NCI-H1048 (cell line): ENCODE measurements around the gene ZSCAN2.
"Not testable (repeated sequence)": the region's sequence is repeated elsewhere in the genome, so short reads cannot be mapped to it uniquely, and the experiment has no call there.

Experiments
- DNase-seq: peaks from one replicate; lab custom pipeline; 2025; lab: John Stamatoyannopoulos, UW

Gene ZSCAN2

DNA sequence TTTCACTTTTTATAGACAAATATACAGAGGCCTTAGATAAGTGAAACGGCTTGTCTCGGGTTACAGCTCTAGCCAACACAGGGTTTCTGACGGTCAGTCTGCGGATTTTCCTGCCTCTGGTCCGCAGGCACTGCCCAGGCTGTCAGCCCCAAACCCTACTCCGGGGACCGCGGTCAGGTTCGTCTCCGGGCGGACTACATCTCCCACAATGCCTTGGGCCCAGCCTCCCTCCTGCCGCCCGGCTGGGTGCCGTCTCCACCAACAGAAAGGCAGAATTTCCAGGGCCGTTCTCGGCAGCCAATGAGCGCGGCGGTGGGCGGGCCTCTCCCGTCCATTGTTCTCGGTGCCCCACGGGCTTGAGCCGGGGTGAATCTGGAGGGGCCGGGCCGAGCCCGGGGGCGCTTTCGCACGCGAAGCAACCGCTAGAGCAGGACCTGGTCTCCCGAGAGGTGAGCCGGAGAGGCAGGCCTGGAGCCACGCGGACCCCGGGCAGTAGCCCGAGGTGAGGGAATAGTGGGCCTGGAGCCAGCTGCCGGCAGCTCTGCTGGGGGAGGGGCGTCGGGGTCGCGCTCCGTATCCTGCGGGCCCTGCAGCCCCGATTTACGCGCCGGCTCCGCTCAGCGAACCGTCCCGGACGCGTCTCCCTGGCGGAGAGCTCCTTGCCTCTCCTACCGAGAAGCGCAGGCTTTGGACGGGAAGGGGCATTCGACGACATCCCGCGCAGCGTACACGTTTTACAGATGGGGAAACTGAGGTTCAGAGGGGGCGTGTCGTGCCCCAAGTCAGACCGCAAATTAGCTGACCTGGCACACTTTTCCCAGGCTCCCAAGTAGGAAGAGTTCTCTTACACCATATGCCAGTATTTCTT is at the start of gene ZSCAN2:
TSS of gene ZSCAN2 (plus strand) at position 323 of the 868 bp plus-strand sequence. CDS start 2,919 bp downstream, outside the sequence.
- DNase-seq = peak; percentile 92

DNA sequence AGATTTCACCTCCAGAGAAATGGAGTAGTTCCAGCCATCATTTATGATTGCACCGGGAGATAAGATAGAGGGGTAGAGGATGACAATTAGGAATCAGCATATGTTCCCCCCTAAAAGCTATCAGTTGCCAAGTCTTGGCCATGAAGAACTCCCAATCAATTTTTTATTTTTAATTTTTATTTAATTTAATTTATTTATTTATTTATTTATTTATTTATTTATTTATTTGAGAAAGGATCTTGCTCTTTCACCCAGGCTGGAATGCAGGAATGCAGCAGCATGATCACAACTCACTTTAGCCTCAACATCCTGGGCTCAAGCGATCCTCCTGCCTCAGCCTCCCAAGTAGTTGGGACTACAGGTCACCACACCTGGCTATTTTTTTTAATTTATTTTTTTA is 49.2 kb upstream of the ZSCAN2 start:
- DNase-seq = not testable (repeated sequence)

DNA sequence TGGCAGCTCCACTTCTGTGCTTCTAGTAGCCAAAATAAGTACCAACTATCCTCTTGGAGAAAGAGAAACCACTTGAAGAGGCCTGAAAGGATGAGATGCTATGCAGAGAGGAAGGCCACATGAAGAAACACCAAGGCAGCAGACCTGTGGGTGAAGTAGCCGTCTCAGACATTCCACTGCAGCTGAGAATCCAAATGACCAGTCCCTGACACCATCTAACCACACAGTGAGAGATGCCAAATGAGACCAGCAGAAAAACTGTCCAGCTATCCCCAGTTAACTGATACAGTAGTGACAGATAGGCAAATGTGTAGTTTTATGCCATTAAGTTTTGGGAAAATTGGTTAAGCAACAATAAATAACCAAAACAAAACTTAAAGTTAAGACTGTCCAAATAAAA is 47.9 kb upstream of the ZSCAN2 start:
- DNase-seq = no peak

DNA sequence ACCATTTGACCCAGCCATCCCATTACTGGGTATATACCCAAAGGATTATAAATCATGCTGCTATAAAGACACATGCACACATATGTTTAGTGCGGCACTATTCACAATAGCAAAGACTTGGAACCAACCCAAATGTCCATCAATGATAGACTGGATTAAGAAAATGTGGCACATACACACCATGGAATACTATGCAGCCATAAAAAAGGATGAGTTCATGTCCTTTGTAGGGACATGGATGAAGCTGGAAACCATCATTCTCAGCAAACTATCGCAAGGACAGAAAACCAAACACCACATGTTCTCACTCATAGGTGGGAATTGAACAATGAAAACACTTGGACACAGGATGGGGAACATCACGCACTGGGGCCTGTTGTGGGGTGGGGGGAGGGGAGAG is 44.1 kb upstream of the ZSCAN2 start:
- DNase-seq = not testable (repeated sequence)

DNA sequence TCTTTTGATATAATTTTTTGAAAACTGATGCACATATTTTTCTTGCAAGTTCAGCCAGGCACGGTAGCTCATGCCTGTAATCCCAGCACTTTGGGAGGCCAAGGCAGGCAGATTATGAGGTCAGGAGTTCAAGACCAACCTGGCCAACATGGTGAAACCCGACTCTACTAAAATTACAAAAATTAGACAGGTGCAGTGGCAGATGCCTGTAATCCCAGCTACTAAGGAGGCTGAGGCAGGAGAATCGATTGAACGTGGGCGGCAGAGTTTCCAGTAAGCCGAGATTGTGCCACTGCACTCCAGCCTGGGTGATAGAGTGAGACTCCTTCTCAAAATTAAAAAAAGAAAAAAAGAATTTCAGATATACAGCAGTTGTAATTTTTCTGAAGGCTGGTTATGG is 32.8 kb upstream of the ZSCAN2 start:
- DNase-seq = not testable (repeated sequence)

DNA sequence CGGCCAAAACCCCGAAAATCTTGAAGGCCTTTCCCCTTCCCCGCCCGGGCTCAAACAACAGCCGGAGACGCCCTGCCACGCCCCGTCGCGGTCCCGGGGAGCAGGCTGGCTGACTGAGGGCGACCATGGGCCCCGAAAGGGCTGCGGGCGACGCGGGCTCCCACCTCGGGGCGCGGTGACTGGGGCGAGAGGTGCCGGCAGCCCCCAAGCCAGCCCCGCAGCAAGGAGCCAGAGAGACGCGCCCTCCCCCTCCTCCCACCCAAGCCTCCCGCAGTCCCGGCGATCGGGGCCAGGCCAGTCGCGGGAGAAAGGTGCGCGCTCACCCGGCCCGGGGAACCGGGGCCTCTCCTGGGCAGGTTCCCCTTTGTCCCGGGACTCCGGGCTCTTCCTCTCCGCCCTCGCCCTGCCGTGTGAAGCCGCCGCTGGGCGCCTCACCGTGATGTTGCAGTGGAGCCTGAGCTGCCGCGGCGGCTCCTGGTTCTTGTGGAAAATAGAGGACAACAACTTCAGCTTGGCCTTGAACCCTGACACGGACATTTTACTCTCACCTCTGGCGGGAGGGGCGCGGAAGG is 30.6 kb upstream of the ZSCAN2 start:
- no peak for DNase-seq

DNA sequence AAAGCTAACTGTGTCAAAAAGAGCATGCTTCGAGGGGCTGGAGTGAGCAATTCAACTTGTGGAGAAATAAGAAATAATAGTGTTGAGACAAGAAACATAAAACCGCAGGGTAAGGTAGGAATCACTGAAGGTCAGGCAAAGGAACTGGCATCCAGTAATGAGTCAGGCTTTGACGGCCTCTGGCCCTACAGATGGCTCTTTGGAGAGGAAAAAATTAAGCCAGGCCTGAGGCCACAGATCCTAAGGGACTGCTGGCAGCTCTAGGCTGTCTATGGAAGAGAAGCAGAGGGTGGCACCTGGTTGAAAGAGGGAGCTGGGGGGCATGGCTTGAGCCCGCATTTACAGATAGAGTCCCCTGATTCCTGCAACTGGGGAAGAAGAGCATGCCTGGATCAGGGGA is 28.6 kb upstream of the ZSCAN2 start:
- no peak for DNase-seq

DNA sequence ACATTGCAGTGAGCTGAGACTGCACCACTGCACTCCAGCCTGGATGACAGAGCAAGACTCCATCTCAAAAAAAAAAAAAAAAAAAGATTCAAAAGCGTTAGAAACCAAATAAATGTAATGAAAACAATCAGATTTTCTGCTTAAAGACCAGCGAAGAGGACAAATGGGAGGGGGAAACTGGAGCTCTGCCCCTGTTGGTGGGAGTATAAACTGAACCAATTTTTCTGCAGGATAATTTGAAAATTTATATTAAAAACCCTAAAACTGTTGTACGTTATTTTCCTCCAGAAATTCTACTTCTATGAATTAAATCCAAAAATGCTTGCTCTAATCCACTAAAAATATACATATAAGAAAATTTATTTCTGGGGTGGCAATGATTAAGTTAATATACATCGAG is 25.3 kb upstream of the ZSCAN2 start:
- DNase-seq = no peak

DNA sequence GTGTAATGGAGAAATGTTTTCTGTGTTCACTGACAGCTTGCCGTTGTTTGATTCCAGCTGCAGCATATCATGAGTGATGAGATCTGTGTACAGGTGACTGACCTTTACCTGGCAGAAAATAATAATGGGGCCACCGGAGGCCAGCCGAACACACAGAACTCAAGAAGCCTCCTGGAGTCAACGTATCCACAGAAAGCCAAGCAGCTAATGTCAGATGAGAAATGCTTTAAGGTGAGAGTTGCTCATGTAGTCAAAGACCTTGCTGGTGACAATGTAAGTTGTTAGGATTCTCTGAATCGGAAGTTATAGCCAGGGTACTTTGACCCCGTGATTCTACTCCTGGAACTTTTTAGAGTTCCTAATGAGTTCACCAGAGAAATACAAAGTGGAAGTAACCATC is 22.9 kb upstream of the ZSCAN2 start:
- not testable (repeated sequence) for DNase-seq

DNA sequence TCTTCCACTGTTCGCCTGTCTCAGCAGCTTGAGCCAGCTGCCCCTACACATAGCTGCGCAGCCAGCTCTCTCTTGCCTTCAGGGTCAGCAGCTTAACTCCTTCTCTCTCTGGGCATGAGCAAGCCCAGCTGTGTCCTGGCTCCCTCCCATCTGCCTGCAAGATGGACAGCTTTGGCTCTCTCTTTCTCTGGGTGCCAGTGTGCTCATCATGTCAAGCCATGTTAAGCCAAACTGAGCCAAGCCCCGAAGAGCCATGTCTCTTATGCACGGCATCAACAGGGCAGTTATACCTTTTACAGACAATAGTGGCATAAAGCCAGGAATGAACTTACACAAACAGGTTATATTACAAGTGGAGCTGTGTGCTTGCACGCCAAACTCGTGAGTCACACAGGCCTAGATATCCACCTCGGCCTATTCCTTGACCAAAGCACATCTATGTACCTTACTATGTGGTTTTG is 21.5 kb upstream of the ZSCAN2 start:
- DNase-seq = not testable (repeated sequence)

DNA sequence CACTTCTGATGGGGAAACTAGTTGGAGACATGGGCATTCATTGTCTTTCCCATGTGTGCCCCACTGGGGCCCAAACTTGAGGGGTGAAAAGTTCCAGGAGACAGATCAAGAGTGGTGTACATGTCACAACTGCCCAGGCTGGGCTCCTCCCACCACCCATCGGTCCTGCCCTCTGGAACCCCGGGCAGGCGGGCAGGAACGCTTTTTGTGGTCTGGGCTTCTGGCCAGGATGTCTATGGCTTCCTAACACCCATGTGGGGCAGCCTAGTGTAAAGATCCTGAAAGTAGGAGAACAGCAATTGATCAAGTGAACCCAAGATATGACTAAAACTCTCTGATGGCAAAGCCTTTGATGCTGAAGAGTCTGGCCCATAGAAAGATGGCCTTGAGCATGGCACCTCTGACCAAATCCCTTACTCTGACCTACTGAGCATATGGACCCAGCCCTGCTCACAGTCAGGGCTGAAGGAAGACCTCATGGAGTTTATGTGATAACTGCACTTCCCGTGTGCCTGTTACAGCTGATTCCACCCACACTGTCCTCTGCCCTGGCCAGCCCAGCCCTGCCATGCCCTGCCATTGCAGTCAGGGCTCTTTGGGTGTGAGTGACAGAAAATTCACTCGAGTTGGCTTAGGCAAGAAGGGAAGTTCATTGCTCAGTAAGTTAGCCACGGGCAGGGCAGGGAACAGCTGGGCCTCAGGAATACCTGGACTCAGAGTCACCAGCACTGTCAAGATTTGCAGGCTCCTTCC is 19.0 kb upstream of the ZSCAN2 start:
- DNase-seq = not testable (repeated sequence)

DNA sequence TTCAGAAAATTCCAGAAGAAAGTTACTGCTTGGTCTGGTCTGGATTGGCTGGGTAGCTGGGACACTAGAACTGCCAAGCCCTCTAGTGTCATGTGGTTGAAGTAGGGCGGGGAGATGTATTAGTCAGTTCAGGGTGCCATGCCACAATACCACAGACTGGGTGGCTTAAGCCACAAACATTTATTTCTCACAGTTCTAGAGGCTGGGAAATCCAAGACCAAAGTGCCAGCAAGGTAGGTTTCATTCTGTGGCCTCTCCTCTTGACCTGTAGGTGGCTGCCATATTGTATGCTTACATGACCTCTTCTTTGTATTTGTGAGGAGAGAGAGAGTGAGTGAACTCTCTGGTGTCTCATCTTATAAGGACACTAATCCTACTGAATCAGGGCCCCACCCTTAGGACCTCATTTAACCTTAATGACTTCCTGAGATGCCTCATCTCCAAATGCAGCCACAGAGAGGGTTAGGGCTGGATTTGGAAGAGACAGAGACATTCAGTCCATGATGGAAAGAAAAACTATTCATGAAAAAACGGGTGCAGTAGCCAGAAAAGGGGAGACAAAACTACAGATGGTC is 18.1 kb upstream of the ZSCAN2 start:
- DNase-seq = no peak

DNA sequence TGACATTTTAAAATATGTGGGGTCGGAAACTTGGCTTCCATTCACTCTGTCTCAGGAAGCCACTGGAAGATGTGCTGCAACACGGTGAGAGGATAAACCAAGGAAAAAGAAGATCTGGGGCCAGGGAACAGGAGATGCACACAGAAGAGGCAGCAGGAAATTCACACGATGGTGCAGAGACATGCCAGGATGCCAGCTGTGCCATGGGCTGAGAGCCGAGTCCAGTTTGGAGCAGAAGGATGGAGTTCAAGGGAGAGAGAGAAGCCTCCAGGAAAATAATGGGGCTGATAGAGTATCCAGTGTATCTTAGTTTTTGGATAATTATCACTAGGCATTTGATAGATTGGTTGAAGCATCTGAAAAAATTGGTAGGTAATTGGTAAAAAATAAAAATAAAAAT is 16.9 kb upstream of the ZSCAN2 start:
- DNase-seq = not testable (repeated sequence)

DNA sequence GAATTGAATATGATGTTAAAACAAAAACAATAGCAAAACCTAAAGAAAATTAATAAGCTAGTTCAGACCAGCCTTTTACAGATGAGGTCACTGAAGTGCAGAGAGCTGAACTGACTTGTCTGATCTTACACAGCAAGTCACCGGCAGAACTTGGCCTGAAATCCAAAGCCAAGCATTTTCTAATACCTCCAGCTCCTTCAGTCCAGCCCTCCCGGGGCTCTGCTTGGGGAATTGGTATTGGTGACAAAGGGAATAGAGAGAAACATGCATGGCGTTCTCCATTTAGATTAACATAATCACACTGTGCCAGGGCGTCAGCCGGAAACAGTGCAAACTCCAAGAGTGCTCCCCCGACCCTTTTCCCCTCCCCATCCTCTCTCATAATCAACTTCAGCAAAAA is 14.1 kb upstream of the ZSCAN2 start:
- DNase-seq = no peak

DNA sequence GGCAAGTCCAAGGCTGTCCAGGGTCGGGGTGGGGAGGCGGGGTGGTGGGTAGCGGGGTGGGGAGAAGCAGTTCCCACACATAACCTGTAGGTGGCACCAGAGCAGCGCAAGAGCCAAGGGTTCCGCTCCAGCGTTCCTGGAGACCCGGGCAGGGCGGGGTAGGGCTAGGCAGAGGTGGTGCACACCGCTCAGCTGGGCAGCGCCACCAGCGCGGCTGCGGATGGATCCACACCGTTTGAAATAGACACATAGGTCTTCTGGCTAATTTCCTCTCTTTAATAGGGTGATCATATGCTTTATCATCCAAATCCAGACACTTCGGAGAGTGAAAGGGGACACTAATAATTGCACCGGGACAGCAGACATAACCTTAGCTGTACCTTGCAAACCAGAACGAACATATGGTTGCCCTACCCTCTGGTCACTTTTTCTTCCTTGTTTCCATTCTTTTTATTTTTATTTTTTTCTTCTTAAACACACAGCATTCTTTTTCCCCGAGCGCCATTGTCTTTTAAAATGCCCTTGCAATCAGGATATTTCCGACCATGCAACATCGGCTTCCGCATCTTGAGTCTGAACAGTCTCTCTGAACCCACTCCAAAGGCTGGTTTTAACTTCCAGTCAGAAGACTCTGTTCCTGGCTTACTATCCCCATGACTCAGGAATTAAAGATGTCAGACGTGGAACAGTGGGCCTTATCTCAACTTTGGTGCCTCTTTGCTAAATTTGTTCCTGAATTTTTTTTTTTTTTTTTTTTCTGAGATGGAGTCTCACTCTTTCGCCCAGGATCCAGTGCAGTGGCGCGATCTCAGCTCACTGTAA is 12.5 kb upstream of the ZSCAN2 start:
- peak; percentile 58 for DNase-seq

DNA sequence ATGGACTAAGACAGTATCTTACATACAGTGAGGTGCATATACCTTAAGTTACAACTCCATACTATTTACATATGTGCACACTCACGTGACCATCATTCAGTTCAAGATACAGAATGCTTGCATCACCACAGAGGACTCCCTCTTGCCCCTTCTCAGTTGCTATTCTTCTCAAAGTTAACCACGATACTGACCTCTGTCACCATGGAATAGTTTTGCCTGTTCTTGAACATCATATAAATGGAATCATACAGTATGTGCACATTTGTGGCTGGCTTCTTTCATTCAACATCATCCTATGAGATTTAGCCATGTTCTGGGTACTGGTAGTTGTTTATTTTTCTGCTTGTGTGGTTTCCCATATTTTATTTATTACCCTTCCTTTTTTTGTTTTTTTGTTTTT is 10.4 kb upstream of the ZSCAN2 start:
- DNase-seq = no peak

DNA sequence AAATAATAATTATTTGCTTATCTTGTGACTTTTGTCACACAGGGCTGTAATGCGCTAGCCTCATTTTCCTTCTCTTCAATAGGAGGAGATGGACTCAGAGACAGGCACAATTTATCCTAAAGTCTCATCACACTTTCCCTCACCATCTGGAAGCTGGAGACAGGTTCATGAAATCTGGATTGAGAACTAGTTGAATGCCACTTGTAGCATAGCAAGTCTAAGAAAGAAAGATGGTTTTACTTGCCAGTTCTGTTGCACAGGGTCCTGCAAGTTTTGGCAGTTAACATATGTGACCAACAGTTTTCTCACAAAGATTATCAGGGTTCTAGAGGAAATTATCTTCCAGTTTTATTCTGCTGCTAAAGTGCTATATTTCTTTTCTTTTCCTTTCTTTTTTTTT is 9.0 kb upstream of the ZSCAN2 start:
- DNase-seq = no peak

DNA sequence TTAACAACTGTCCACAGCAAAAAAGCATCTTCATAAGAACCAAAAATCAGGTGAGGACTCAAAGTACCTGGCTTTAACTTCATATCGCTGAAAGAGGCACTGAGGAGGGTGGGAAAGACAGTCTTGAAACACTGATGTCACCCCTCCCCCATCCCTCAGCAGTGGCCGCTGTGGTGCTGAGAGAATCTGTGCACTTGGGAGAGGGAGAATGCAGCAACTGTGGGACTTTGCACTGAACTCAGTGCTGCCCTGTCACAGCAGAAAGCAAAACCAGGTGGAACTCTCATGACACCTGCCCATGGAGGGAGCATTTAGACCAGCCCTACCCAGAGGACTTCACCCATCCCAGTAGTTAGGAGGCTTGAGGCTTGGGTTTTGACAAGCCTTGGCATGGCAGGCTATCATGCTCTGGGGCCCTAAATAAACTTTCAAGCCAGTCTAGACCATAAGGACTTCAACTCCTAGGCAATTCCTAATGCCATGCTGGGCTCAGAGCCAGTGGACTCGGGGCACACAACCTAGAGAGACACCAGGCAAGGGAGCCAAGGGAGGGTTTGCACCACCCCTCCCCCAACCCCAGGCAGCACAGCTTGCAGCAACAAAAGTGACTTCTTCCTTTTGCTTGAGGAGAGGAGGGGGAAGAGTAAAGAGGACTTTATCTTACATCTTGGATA is 6.1 kb upstream of the ZSCAN2 start:
- no peak for DNase-seq

DNA sequence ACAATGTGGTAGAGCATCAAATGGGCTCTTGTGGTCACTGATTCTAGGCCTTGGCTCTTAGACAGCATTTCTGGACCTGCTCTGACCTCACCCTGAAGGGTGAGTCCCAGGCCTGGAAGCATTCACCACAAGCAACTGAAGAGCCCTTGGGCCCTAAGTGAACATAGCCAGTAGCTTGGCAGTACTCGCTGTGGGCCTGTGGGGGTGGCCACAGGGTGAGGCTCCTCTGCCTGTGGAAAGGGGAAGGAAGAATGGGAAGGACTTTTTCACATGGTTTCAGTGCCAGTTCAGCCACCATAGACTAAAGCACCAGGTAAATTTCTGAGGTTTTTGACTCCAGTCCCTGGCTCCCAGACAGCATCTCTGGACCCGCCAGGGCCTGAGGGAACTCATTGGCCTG is 5.1 kb upstream of the ZSCAN2 start:
- no peak for DNase-seq

DNA sequence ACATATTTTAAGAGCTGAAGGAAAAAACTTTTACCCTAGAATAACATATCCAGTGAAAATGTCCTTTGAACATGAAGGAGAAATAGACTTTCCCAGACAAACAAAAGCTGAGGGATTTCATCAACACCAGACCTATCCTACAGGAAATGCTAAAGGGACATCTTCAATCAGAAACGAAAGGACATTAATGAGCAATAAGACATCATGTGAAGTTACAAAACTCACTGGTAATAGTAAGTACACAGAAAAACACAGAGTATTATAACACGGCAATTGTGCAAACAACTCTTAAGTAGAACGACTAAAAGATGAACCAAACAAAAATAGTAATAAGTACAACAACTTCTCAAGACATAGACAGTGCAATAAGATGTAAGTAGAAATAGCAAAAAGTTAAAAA is 3.5 kb upstream of the ZSCAN2 start:
- DNase-seq = no peak

DNA sequence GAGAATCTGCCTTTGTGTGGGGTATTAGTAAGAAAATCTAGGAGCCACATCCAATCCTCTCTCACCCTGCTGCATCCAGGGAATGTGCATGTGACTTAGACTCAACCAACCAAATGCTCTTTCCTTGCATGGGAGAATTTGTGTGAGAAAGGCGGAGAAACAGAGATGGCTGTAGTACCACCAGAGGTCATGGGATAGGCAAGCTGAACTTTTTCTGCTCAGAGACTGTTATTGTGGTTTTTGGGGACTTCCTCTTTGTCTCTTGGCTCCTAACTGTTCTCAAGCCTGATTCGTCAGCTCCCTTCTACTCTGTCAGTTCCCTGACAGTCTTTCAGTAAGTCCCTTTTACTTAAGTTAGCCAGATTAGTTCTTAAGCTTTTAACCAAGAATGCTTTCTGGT is 2.6 kb upstream of the ZSCAN2 start:
- DNase-seq = no peak
